SIG-M5 (cell line): ENCODE data around the gene SPAG17.

ENCODE experiments used
- DNase-seq: peaks from one replicate; lab custom pipeline; 2025; lab: John Stamatoyannopoulos, UW

SPAG17 gene

DNA sequence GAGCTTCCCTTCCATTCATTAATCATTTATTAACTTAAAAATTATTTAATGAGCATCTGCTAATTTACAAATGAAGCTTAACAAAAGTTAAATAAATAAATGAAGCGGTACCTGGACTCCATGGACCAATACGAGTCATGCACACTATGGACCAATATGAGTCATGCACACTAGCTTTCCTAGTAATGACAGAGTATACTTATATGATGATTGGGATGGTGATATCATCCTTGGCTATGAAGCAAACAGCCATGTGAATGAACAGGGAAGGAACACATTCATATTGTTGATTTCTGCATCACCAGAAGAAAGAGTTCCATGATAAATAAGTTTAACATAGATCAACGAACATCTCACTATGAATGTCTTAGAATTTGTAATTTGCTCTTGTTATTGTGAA, 109.9 kb downstream of the SPAG17 start:
- no peak for DNase-seq

DNA sequence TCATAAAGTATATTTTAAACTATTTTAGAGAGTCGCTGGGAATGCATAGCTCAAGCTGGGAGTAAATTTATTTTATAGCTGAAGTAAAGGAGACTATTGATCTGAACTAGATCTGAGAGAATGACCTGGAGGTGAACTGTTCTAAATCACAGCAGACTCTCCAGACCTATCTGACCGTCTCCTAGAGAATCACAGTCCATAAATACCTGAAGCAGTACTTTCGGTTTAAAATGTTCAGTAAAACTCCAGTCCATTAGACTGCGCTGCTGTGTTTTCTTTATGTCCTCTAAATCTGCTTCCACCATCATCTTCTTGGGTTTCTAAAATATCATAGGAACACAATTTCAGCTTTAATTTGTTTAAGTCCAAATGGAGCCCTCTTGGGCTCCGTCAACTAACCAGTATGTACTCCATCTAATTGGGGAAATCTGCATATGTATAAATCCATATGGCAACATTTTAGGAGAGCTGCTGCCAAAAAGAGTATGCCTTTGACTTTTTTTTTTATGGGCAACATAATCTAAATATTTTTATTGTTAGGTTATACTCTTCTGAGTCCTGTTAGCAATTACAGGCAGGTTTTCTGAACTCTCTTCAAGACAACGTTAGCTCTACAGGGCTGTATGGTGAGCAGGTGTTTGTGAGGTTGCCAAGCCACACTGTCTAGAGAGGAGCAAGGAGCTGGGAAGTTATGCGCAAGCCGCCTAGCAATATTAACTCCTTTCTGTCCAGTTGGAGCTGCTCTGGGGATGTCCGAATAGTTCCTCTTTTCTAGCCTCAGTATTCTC, 111.2 kb downstream of the SPAG17 start:
- no peak for DNase-seq

DNA sequence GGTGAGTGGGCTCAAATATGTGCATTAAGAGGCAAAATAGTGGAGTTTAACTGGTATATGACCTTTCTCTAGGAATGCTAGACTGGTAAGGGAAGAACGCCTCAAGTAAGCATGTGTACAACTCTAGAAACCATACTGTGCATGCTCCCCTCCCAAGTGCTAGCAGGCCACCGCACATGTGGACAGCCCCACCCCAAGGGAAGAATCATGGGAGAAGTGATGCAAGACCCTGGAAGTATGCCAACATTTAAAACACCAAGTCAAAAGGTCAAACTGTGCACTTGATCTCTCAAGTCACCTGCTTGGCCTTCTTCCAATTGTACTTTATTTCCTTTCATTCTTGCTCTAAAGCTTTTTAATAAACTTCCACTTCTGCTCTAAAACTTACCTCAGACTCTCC, 135.0 kb downstream of the SPAG17 start:
- no peak for DNase-seq

DNA sequence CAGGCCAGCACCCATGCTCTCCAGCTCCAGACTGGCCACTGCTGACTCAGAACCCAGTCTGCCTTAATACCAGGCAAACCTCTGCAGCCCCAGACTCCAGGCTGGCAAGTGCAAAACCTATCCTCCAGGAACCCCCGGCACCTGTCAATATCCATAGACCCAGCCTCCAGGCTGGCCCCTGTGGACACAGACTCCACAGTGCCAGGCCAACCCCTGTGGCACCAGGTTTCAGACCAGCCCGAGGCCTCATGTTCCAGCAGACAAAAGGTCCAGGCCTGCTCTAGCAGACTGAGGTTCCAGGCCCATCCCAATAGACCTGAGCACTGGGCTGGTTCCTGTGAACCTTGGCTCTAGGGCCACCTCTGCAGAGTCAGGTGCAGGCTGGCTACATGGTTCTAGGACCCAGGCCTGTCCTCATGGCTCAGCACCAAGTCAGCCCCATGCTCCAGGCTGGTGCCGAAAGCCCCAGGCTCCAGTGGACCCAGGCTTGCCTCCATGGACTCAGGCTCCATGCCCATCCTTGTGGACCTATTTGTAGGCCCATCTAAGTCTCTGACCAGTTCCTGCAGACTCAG, 137.3 kb downstream of the SPAG17 start:
- no peak for DNase-seq

DNA sequence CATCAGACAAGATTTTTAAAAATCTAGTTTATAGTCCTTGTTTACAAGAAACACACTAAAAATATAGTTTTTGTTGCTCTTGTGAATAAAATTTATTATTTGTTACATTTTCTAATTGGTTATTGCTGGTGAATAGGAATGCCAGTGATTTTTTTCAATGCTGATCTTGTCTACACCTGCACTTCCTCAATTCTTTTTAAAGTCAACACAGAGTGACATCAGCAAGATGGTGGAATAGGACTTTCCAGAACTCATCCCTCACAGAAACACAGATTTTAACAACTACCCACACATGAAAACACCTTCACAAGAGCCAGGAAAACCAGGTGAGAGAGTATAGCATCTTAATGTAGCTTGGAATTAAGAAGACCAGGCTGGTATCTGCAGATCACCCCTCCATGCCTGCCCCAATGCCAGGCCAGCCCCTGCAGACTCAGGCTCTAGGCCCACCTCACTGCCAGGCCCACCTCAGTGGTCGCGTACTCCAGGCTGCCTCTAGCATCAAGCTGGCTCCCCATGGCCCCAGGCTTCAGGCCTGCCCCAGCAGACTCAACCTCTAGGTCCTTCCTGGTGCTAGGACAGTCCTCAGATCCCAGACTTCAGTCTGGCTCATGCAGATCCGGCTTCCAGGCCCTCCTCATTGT, 137.9 kb downstream of the SPAG17 start:
- DNase-seq = no peak

DNA sequence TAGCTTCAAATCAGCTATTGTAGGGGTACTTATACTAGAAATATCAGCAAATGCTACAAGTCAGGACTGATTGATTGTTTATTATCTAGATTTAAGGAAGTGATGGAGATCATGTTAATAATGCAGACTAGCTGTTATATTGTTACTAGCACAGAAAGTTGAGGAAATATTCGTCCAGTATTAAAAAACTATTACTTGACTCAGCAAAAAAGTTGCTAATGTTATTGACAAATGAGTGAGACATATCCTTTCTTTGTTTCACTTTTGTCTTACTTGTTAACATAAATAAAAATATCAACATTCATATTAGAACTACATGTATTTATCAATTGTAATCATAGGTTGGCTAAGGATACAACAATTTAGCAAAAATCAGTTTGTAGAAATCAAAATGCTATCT, 141.4 kb downstream of the SPAG17 start:
- no peak for DNase-seq

DNA sequence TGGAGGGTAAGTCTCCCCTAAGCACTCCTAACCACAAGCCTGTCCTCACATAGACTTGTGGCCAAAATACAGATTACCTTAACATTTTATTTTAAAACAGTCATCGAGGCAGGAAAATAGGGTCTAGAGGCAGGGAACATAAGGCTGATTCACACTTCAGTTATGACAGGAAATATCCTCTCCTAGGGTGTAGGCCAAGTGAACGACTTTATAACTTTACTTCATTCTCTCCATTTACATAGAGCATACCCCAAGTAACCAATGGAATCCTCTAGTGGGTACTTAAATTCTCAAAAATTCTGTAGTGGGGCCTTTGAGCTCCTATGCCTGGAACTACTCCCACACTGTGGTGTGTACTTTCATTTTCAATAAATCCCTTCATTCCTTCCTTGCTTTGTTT, 142.5 kb downstream of the SPAG17 start:
- no peak for DNase-seq

DNA sequence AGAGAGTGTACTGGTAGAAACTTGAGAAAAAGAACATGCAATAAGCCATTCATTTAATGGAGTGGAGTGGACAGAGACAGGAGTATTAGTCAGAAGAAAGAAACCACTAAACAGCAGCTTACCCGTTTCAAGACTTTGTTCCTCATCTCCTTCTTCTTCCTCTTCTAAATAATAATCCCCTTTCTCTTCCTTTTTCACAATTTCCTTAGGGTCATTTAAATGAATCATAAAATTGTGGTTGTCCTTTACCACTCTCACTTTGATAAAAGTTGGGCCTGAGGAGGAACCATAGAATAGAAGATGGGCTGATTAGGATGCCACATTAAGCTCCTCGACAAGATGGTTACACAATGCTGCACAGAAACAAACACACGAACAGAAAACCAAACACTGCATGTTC, 145.9 kb downstream of the SPAG17 start:
- peak; percentile 81 for DNase-seq

DNA sequence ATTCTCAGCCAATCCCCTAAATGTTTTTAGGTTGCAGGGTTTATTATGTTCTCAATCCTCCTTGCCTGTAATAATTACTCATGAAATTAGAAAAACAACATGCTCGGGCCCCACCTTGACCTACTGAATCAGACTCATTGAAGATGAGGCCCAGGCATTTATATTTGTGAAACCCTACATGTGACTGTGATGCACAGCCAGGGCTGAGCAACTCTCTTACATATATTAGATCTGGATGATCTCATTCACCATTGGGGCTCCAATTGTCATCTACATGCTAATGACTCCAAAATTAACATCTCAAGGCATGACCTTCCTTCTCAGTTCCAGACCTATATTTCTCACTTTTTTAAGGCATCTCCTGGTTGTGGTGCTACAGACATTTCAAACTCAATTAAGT, 152.1 kb downstream of the SPAG17 start:
- no peak for DNase-seq

DNA sequence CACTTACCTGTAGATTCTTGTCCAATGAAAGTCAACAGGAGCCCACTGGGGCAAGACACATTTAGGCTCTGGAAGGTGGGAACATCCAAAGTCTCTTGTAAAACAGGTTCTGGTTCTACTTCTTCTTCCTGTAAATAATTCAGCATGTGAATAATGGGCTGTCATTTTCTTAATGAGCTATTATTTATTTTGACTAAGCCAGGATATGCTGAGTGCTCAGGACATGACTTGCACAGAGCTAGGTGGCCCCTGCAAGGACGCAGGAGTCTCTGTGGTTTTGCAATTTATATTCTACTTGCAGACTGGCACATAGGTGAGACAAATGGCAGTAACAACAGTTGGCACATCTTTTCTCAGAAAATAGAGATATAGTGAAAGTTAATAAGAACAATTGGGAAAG, 156.8 kb downstream of the SPAG17 start:
- no peak for DNase-seq

DNA sequence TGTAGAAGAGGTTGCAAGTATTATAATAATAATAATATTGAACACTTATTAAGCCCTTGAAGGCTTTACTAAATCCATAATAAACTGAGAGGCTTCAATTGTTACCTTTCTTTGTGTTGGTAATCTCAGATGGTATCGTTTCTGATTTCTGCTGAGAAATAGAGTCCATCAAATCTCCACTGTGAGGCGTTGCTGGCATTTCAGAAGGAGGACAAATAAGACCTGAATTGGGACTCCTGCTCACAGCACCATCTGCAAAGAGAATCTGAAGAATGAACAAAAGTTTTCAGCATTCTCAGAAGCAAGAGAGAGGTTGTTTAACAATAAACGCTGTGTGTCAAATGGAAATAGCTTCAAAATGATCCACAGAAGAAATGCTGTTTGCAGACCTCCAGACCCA, 161.8 kb downstream of the SPAG17 start:
- no peak for DNase-seq

DNA sequence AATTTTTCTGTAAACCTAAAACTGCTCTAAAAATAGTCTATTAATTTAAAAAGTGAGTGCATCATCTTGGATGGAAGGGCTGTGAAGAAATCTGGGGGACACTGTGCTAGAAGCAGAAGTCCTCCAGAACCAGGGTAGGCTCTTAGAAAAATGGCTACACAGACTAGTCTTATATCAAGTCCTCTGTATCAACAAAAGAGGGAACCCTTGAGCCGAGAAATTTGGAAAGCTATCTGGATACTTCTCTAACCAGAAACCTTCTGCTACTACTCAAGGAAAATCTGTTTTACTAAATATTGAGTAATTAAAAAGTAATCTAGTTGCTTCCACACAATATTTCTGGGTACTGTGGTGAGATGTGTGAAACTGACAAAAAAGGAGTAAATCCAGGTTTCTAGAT, 163.4 kb downstream of the SPAG17 start:
- DNase-seq = no peak

DNA sequence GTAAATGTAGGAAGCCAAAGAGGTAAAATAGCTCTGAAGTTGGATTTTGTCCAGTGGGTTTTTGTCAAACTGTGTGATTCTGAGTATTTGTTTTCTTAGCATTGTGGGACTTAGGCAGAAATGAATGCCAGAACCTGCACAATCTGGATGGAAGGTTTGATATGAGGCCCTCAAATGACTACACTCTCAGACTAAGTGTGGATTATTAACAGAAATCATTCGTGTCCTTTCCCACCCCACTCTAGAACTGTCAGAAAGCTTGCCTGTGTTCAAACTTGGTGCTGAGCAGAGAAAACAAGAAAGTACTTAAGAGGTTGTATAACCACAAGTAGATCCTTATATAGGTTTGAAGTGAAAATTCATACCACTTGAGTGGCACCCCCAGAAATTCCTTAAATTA, 167.0 kb downstream of the SPAG17 start:
- no peak for DNase-seq

DNA sequence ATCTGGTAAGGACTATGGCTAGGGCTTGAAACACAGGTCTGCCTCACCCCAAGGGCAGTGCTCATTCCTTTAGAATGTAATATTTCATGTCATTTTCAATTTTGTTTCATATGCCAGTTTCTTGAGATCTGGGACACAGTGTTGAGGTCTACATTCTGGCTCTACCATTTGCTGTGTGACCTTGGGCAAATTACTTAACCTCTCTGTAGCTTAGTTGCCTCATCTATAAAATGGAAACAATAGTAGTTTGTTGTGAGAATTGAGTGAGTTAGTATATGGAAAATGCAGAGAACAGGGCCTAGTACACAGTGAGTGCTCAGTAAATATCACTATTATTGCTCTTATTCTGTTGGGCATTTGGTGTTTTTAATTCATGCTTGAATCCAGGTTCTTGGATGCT, 171.1 kb downstream of the SPAG17 start:
- no peak for DNase-seq

DNA sequence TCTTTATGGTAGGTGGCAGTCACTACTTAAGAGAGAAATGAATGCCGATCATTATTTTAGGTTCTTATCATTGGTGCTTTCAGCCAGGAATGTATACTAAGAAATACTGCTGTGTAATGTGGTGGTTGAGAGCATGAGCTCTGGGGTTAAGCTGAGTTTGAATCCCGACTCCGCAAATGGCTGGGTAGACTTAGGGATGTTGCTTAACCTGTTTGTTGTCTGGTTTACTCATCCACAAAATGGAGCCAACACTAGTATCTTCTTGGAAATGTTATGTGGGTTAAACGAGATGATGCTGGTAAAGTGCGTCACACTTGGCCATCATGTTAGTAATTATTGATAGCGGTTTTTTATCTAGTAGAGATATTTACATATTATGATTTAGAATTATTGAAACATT, 171.7 kb downstream of the SPAG17 start:
- no peak for DNase-seq

DNA sequence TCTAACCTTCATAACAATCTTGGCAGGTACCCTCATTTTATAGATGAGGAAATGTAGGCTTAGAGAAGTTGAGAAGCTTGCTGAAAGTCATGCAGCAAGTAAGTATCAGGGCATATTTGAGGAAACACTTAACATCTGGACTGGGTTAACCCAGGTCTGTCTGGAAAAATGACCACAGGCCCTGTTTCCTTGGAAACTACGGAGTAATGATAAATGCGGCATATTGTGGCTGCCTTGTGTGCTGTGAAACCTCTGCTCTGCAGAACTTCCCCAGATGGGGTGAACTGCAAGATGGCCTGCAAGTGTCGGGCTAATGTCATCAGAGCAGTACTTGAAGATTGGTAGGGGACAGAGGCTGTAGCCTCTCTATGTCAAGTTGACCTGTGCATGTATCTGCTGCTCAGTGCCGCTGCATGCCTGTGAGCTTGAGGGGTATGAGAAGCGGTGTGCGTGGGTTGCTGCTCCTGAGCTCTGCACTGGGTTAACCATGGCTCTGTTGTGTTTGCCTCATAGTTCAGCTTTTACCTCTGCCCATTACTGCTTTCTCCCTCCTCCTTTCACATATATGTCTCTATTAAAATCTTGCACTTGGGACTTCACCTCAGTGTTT, 172.4 kb downstream of the SPAG17 start:
- no peak for DNase-seq

DNA sequence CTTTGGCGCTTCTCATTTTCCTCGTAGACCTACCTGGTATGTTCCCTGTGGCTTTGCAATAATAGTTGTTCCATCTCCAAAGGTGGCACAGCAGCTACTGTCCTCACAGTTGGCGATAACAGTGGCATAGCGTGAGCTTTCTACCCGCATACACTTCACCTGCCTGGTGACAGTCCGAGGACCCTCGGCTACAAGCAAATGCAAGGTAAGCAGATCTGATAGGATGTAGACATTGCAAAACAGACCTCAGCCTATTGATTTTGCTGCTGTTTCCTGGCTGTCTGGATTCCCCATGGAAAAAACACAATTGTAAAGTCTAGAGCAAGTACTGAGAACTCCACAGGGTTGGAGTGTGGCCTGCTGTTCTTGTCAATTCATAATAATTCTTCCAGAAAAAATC, 177.0 kb downstream of the SPAG17 start:
- DNase-seq = no peak

DNA sequence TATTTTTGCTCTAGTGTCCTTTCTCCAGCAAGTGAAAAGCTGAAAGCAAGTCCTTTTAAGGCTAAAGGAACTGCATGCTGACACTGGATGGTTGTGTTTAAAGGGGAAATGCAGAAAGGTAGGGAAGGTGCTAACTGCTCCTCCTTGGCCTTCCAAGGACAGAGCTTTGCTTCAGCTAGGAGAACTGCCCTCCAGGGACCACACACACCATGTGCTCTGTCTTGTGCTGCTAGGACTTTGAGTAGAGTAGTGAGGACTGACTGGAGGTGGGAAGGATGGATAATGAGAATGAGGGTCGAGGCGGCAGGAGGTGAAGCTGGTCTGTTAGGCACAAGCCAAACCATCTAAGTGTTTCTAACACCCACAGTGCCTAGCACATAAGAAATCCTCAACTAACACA, 177.6 kb downstream of the SPAG17 start:
- DNase-seq = no peak

DNA sequence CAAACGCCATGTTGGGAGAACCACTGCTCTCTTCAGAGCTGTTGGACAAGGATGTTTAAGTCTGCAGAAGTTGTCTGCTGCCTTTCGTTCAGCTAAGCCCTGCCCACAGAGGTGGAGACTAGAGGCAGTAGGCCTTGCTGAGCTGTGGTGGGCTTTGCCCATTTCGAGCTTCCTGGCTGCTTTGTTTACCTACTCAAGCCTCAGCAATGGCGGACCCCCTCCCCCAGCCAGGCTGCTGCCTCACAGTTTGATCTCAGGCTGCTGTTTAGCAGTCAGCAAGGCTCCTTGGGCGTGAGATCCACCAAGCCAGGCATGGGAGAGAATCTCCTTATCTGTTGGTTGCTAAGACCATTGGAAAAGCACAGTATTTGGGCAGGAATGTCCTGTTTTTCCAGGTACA, 180.7 kb downstream of the SPAG17 start:
- DNase-seq = no peak

DNA sequence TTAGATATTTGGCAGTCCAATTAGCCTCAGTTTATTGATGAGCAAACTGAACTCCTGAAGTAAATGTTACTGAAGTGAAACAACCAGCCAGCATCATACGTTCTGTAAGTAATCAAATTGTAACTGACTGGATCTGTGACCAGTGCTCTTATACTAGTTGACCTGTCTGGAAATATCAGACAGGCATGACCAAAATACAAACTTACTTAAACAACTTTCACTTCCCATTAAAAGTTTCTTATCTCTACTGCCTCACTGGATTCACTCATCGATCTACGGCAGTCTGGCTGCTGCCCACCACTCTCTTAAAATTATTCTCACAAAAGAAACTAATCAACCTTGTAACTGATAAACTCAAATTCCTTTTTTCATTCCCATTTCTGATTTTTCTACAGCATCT, 199.1 kb downstream of the SPAG17 start:
- DNase-seq = no peak

DNA sequence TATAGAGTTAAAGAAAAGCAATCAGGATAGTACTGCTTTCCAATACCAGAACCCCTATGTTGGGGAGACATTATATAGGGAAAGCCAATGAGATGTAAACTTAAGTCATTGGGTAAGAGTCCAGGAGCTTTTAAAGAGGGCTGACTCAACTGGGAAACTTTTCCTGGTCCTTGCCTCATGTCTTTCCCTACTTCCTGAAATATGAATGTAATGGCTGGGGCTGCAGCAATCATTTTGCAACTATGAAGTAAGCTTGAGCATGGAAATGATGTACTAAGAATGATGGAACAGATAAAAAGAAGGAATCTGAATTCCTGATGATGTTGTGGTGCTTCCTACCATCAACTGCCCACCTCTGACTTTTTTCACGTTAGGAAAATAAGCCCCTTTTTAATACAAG, 199.8 kb downstream of the SPAG17 start:
- DNase-seq = no peak

DNA sequence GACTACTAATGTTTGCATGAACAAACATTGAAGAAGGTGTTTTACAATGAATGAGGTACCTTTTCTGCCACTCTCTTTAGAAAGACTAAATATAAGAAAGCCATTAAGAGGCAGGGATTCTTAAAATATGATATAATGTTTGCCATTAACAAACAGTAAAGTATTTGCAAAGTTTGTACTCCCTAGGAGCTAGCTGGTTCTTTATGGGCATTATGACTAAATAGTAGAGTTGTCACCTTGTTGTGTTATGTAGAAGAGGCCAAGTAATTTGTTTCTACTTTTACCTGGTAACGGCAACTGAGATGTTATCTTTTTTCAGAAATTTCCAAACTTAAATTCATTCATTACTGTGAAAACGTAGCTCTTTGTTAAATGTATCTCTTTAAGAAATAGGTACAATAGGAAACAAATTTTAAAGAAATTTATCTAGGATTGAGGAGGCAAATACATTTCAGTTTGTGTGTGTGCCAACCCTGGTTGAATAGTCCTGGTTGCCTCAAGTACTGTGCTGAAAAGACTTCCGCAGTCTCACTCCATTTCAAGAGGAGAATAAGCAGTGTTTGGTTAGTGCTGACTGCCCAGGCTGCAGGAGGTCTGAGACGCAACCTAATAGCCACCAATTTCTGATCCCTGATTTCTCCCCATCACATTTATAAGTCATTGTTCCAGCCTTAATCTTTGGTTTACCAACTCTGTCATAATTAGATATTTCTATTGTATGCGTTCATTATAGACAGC, 203.4 kb downstream of the SPAG17 start:
- no peak for DNase-seq

DNA sequence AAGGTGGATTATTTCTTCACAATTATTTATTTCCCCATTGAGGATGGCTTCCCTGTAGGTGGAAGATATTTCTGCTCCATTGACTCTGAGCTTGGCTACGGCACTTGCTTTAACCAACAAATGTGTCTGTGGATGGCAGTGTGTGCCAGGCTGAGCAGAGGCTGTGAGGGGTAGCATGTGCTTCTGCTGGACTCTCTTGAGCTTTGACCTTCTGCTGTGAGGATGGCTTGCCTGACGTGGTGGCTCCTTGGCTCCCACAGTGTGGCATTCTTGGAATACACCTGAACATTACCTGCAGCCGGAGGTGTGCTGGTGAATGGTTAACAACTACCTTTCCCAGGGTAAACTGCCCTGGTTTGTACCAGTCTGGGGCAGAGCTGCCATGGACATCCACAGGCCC, 208.6 kb downstream of the SPAG17 start:
- no peak for DNase-seq
